GM10248 (cell line): ENCODE measurements around the gene SEMA3G.

ENCODE experiments used
- CTCF ChIA-PET: fragments of 300-600 bp; sonication (Branson Sonifier 250); formaldehyde crosslinking; extraction: SDS; loops from one replicate; lab custom pipeline; 2021; ENCODE audit warnings: antibody characterized with exemption; lab: Yijun Ruan, JAX
- POLR2A ChIA-PET: fragments of 350-650 bp; sonication (Branson Sonifier 250); formaldehyde crosslinking; extraction: SDS; loops from one replicate; lab custom pipeline; 2020; ENCODE audit warnings: antibody characterized with exemption; lab: Yijun Ruan, JAX
- DNase-seq: peaks from one replicate; pipeline ENCODE4 v3.0.0; 2012; ENCODE audit errors: extremely low spot score
- TF ChIP-seq, protein P1 (sequence below): IDR thresholded peaks from 2 replicates; pipeline ENCODE4 v1.5.1; 2012; ENCODE audit warnings: mild to moderate bottlenecking, low read depth; ENCODE audit errors: extremely low read depth, missing control alignments, control extremely low read depth

Gene SEMA3G

GRCh38 chr3:52429031-52429430 is 15.9 kb downstream of the SEMA3G start:
- POLR2A ChIA-PET: no interaction called here
- DNase-seq: no peak
- CTCF ChIA-PET: interaction anchor here (1.0 to 20.1 kb wide), 6 partner anchors 9 to 149 kb away, joined by 3 to 345 read pairs (median 7); partner anchors contain the start of genes SEMA3G and TNNC1
- TF ChIP-seq, protein P1, sequence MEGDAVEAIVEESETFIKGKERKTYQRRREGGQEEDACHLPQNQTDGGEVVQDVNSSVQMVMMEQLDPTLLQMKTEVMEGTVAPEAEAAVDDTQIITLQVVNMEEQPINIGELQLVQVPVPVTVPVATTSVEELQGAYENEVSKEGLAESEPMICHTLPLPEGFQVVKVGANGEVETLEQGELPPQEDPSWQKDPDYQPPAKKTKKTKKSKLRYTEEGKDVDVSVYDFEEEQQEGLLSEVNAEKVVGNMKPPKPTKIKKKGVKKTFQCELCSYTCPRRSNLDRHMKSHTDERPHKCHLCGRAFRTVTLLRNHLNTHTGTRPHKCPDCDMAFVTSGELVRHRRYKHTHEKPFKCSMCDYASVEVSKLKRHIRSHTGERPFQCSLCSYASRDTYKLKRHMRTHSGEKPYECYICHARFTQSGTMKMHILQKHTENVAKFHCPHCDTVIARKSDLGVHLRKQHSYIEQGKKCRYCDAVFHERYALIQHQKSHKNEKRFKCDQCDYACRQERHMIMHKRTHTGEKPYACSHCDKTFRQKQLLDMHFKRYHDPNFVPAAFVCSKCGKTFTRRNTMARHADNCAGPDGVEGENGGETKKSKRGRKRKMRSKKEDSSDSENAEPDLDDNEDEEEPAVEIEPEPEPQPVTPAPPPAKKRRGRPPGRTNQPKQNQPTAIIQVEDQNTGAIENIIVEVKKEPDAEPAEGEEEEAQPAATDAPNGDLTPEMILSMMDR: no peak

GRCh38 chr3:52428151-52429005 is 16.5 kb downstream of the SEMA3G start:
- DNase-seq: peak; percentile 60
- ChIA-PET POLR2A (no interaction called here), CTCF (interaction anchor here (0.8 to 20.1 kb wide), 14 partner anchors 9 to 240 kb away, joined by 3 to 345 read pairs (median 4); partner anchors contain the start of genes SEMA3G and TNNC1)
- TF ChIP-seq, protein P1: peak; percentile 81

DNA sequence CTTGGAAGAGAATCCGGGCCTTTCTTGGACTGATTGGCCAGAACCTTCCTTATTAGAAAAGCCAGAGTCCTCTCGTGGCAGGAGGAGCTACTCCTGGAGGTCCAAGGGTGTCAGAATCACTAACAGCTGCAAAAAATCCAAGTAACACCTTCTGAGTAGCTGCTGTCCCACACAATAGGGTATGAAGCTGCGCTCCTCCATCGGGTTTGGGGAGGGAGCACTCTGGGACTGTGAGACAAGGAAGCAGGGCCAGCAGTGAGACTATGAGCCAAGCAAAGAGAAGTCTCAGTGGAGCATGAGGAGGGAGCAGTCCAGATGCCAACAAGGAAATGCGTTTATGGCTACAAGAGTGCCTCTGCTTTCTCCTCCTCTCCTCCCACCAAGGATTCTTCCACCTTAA is 21.7 kb downstream of the SEMA3G start:
- ChIA-PET POLR2A (no interaction called here), CTCF (interaction anchor here (2.3 to 20.1 kb wide), 3 partner anchors 10 to 23 kb away, joined by 7 to 345 read pairs (median 16); partner anchors contain the start of genes SEMA3G and TNNC1)
- DNase-seq: no peak
- TF ChIP-seq, protein P1: no peak

DNA sequence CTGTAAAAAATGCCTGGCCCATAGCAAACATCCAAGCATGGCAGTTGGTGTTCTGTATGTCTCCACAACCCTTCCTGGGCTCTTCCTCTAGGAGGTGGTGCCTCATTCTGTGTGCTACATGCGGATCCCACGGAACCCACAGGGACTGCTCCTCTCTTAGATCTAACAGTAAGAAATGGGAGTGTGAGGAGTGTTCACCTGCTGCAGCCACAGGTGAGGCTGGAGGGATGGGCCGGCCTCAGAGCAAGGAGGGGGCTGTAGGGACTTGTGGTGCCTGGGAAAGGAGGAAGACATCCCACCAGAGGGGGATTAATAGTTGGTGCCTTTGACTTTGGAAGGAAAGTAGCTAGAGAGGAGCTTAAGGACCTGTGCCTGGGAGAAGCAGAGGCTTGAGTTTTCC is 22.2 kb downstream of the SEMA3G start:
- TF ChIP-seq, protein P1: no peak
- ChIA-PET CTCF (interaction anchor here (2.3 to 20.1 kb wide), 3 partner anchors 10 to 23 kb away, joined by 7 to 345 read pairs (median 16); partner anchors contain the start of genes SEMA3G and TNNC1), POLR2A (no interaction called here)
- DNase-seq: no peak

DNA sequence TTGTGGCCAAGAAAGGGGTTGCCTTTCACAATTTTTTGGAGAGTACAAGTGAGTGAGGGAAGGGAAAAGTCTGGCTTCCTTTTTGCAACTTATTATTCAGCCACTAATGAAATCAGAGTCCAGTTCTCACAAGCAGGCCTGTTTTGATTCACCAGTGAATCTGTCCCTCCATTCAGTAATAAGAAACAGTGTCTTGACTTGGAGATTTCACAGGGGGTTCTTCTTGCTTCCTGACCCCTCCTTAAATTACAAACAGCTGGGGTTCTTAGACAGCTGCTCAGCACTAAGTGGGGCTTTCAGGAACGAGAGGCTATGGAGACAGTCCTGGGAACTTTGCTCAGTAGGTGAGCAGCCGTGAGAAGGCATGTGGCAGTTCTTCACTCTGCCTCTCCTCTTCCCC is 24.5 kb downstream of the SEMA3G start:
- CTCF ChIA-PET: interaction anchor here (3.4 to 20.1 kb wide), 2 partner anchors 8 to 25 kb away, joined by 16 to 345 read pairs; partner anchors contain the start of genes SEMA3G and TNNC1
- TF ChIP-seq, protein P1: no peak
- POLR2A ChIA-PET: no interaction called here
- DNase-seq: no peak

- TF ChIP-seq, protein P1: no peak
- ChIA-PET POLR2A (no interaction called here), CTCF (interaction anchor here (0.8 to 1.2 kb wide), 3 partner anchors 10 to 24 kb away, joined by 3 to 10 read pairs (median 4); no protein-coding TSS in a partner anchor)
- no peak for DNase-seq
Measured at GRCh38 chr3:52415800-52416199, 29.1 kb downstream of the SEMA3G start.
